GM18867 (cell line): ENCODE measurements around the gene KCNMA1.
"Not testable (repeated sequence)": the region's sequence is repeated elsewhere in the genome, so short reads cannot be mapped to it uniquely, and the experiment has no call there.

ENCODE experiments used
- ATAC-seq: cut with Tn5 transposase; IDR thresholded peaks from one replicate; pipeline ENCODE4 v1.9.1; 2021; ENCODE audit warnings: mild to moderate bottlenecking, moderate library complexity; ENCODE audit not compliant: unreplicated experiment

The KCNMA1 gene

DNA sequence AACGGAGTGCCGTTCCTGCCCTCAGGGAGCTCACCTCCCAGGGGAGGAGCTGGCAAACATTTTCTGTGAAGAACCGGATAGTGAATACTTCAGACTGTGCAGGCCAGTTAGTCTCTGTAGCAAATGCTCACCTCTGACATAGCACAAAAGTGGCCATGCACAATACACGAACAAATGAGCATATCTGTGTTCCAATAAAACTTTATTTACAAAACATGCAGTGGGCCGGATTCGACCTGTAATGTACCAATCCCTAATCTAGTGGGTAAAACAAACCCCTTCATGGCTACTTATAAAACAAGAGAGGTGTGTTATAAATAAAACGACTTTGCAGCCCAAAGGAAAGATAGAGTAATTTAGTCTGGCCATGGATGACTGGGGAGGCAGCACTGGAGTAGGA is 48.7 kb downstream of the KCNMA1 start:
- ATAC-seq: no peak

- ATAC-seq: no peak
These were observed 50.2 kb downstream of the KCNMA1 start for GRCh38 chr10:77587416-77587790.

DNA sequence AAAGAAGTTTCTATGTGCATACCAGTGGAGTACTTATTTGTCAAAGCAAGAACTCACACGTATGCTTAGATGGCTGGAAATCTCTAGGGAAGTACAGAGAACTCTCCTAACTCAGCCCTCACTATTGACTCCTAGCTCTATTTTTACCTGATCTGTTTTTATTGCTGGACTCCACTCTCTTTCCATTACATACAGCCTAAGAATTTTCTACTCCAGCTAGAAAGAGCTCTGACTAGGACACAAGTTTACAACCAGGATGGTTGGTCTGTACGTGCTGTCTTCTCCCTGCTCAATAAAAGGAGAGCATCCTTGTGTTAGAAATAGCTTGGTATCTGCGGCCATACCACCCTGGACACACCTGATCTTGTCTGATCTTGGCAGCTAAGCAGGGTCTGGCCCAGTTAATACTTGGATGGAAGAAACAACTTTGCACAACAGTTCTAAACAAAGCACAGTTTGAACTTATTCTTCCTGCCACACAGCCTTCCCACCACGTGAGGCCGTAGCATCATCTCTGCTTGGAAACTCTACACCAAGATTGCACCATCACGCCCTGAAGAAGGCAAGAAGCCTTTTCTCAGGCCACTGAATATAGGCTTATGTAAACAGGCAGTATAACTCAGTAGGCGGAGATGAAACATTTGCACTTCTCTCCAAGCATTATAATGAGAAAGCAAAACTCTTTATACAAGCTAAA is 50.7 kb downstream of the KCNMA1 start:
- no peak for ATAC-seq

- no peak for ATAC-seq
These were observed 52.7 kb downstream of the KCNMA1 start for GRCh38 chr10:77584938-77585337.

DNA sequence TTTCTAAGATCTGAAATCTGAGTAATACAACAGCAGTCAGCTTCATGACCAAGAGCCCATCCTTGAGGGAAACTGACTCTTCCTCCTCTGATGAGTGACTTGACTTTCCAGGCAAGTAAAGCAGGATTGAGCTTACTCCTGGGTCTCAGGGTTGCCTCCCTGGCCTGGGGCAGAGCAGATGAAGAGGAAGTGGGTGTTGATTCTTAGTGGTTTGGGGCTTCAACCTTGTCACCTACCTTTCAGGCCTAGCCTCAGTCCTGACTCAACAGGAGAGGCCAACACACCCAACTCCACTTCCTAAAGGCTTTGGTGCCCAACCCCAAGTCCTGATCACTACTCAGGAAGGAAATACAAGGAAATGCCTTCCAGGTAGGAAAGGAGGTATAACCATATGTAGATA is 54.1 kb downstream of the KCNMA1 start:
- ATAC-seq: no peak

DNA sequence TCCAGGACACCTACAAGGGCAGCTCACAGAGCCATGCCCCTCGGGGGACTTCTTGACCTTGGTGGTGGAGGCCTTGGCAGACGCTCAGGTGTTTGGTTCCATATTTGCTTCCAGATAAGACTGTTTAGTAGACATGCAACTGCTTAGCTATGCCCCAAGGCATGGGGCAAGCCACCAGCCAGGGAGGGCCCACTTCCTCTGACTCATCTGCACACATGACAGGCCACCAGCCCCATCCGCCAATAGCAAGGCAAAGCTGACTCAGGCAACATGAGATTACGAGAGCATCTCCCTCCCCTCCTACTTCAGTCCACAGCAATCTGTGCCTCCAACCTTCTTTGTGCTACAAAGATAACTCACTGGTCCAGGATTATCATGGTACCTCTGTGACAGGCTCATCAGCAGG is 54.9 kb downstream of the KCNMA1 start:
- ATAC-seq: no peak

- no peak for ATAC-seq
These were observed 55.9 kb downstream of the KCNMA1 start for GRCh38 chr10:77581738-77582137.

DNA sequence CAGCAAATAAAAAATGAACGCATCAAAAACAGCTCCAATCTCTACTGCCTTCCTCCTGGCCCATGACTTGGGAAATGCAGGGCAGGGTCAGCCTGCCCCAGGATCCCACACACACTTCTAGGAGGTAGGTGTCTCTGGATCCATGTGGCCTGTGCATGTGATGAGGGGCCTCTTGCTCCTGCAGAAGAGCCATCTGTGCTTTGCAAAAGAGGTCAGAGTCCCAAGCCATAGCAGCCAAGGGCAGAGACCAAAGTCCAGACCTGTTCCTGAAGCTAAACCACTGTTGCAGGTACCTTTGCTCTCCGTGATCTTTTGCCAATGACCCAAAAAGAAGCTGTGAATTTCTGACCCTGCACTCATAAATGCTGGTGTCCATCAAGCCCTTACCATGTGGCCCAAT is 57.1 kb downstream of the KCNMA1 start:
- no peak for ATAC-seq

DNA sequence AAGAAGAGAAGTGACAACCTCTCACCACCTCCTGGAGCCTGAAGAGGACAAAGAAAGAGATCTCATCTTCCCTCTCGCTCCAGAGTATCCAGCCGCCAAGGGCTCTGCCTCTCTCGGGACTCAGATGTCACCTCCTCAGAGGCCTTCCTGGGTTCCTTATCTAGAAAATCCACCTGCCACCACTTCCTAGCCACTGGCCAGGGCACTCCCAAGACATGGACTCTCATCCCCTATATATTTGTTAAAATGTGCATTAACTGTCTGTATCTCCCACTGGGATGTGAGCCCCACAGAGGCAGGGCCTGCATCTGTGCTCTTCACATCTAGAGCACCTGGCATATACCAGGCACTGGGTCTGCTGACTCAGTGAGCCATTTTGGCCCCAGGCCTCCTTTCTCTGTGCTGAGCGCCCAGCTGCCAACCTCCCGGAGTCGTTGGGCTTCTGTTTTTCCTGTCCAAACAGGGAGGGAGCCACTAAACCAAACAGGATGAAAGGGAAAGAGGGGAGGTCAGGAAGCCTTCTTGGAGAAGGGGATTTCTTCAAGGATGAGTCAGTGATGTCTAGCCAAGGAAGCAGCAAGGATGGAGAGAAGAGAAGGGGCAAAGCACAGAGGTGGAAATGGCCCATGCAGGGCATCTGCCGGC is 58.9 kb downstream of the KCNMA1 start:
- ATAC-seq: no peak

DNA sequence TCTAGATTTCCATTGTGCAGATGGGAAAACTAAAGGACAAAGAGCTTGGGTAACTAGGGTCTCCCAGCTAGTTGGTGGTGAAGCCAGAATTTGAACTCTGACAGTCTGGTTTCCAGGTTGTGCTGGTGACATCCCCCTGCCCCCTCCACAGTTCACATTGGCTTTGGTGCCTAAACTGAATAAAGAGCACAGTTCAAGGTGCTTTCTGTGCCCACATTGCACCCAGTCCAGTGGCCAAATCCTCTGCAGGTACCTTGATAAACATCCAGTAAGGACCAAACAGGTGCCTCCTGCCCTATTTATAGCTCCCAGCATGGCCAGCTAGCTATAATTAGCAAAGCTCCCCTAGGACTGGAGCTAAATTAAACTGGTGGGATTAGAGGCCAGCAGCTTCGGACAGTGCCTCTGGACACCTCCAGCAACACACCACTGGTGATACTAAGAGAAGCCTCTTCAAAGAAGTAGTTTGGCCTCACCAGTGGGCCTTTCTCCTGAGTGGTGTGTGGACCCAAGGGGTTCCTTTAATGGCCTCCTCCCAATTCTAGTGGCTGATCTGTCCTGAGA is 59.9 kb downstream of the KCNMA1 start:
- no peak for ATAC-seq

- ATAC-seq: no peak
These were observed 61.1 kb downstream of the KCNMA1 start for GRCh38 chr10:77576444-77577032.

GRCh38 chr10:77576007-77576367 is 61.6 kb downstream of the KCNMA1 start:
- ATAC-seq: no peak

DNA sequence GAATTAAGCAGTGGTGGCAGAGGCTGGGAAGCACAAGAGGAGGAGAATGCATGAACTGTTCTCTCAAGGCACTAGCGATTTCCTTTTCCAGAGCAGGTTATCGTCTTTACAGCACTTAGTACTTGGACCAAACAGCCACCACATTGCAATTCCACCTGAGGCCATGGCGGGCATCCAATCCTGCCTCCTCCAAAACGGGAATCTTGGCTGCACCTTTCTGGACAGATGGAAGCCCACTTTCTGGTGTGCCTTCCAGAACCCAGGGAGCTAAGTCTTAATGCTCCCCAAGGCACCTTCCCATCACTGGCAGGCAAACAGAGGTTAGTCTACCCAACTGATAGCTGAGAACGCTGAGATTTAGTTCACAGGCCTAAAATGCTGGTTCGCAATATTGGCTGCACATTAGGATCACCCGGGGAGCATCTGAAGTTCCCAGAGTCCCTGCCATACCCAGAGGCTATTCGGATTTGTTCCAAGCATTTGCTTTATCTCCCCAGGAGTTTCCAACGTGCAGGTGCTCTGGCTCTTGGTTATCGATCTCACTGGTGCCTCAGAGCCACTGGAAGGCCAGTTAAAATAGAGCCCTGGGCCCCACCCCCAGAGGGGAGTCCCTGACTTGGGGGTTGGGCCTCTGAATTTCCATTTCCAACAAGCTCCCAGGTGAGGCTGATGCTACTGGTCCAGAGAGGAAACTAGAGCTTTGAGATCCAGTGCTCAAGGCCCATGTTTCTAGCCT is 62.2 kb downstream of the KCNMA1 start:
- ATAC-seq: no peak

DNA sequence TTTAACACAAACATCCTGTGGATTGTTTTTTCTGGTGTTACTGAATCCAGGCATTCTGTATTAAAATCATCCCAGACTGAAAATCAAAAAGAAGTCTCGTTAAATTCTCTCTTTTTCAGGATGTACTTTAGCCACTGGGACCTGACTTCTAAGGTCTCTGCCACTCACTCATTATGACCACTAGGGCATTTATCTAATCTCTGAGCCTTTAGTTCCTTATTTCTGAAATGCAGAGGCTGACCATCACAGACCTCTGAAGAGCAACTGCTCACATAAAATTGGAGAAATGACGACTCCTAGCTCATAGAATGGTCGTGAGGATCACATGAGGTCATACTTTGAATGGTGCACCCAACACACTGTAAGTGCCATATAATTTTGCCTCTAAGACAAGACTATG is 63.2 kb downstream of the KCNMA1 start:
- ATAC-seq: no peak

GRCh38 chr10:77572520-77572919 is 65.1 kb downstream of the KCNMA1 start:
- ATAC-seq: not testable (repeated sequence)

DNA sequence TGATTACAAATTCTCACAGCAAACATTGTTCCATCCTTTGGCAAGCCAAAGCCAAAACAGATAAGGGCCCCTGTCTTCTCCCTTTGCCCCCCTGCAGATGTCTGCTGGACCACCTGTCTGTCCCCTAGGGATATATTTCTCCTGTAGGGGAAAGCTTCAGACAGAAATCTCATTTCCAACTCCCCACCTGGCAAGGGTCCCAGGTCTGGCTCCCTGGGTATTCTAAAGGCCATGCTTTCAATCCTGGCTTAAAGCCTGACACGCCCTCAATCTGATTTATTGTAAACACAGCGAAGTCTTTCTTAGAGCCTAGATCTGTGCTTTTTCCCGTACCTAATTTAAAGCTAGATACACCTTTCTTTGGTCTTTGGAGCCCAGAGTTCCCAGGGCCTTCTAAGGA is 66.1 kb downstream of the KCNMA1 start:
- ATAC-seq: no peak

DNA sequence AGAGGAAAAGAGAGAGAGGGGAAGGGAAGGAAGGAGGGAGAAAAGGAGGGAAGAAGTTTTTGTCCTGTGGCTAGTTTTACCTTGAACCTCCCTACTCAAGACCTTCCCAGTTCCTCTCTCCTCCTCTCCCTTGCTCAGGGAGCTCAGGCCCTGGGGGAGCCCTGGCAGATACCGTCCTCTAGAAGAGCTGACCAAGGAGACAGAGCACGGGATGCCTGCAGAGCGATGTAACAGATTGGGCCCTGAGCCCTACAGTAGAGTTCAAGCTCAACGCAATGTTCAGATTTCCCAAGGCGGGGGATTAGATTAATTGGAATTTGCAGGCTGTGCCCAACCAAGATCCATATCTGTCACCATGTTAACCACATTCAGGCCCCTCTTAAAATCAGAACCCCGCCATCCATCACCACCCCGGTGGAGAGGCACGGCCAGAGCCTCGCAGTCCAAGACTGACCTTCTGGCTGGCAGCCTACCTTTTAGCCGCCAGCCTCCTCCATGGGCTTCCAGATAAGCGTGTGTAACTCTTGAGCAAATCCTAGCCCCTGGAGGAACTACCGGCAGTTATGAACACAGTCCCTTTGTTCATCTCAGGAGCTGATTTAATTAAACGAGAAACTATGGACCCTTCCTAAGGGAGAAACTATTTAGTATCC is 70.6 kb downstream of the KCNMA1 start:
- no peak for ATAC-seq

DNA sequence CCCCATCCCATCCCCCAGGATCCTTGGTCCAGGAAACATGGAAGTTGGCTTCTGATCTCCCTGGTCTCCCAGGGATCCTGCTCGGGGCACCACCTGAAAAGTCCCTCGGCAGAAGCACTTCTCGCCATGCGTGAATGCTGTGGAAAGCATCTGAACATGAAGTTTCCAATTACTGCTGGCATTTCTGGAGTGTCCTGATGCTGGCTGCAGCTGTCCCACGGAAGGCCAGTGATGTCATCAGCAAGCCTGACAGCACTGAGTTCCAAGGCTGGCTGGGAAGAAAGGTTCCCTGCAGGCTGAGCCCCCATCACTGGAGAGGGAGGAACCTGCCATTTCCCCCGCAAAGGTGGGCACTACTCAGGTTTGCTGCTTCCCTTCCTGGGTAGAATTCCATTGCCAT is 71.4 kb downstream of the KCNMA1 start:
- no peak for ATAC-seq

DNA sequence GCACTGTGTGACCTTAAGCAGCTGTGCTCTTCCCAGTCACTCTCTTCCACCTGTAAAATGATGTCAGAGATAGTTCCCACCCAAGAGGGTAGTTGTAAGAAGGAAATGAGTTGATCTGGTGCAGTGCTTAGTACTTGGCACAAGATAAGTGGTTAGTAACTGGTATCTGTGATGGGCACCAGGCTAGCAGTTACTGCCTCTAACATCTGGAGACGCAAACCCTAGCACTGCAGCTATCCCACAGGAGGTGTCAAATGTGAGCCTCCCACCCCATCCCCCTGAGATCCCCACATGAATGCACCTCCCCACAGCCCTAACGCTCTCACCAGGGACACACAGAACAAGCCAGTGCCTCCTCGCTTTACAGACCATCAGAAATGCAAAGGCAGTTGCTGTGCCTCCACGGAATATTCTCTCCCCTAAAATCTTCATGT is 72.0 kb downstream of the KCNMA1 start:
- ATAC-seq: no peak

DNA sequence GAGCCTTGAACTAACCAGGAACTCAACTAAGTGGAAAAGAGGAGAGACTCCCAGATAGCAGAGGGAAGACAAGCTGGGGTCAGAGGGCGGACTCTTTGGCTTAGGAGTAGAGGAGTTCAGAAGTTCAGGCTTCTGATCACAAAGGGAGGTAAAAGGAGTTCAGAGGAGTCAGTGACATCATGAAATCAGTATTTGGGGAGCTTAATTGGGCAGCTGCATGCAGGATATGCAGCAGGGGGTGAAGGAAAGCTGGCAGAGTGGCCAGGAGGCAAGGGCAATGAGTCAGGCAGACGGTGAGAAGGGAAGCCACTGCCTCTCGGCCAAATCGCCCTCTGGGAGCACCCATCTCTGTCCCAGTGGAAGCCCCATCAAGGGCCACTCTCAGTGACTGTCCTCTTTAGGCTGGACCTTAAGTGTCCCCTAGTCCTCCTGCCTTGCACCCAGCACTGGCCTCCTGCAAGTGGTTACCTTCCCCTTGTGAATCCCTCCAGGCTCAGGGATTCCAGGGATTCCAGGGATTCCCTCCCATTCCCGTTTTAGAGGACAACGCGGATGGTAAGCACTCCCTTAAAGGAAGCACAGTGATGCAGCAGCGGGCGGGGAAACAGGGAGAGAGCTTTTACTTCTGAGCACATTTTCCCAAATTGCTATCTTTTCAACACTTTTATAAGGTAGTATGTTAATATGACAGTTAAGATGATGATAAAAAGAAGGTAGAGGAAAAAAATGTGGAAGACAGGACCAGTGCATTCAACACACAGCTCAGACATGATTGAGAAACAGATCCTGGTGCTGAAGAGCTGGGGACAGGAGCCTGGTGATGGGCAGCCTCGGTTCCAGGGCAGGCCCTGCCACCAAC is 72.6 kb downstream of the KCNMA1 start:
- no peak for ATAC-seq
